GM19397 (cell line): Measurements from ENCODE around the gene KCNH2.
A peak's percentile ranks its signal among the peaks of the same experiment; 100 is the strongest.
"Not testable (repeated sequence)": the region's sequence is repeated elsewhere in the genome, so short reads cannot be mapped to it uniquely, and the experiment has no call there.

ENCODE experiments used
- ATAC-seq: cut with Tn5 transposase; IDR thresholded peaks from one replicate; pipeline ENCODE4 v1.9.1; 2021; ENCODE audit warnings: mild to moderate bottlenecking, moderate library complexity; ENCODE audit not compliant: unreplicated experiment

The KCNH2 gene

GRCh38 chr7:150978126-150978789, at the start of gene KCNH2:
TSS of gene KCNH2 (minus strand) at chr7:150978321. CDS start at chr7:150977913, 408 bp downstream.
- no peak for ATAC-seq

- not testable (repeated sequence) for ATAC-seq
Observed at GRCh38 chr7:151027728-151028130, 49.6 kb upstream of the KCNH2 start.

GRCh38 chr7:151026771-151027727, 48.9 kb upstream of the KCNH2 start:
- ATAC-seq, result not testable (repeated sequence)

GRCh38 chr7:151025924-151026671, 48.0 kb upstream of the KCNH2 start:
- ATAC-seq, result no peak

- ATAC-seq, result no peak
Observed at GRCh38 chr7:151024435-151025056, 46.4 kb upstream of the KCNH2 start, which contains the start of gene ATG9B. TSS of gene ATG9B (minus strand) at chr7:151024494. CDS start at chr7:151024423, 71 bp downstream.

- ATAC-seq, result no peak
Observed at GRCh38 chr7:151023232-151023631, 45.1 kb upstream of the KCNH2 start.

- no peak for ATAC-seq
Observed at GRCh38 chr7:151020231-151020630, 42.1 kb upstream of the KCNH2 start.

- ATAC-seq, result no peak
Observed at GRCh38 chr7:151019130-151019447, 41.0 kb upstream of the KCNH2 start.

- ATAC-seq, result no peak
Observed at GRCh38 chr7:151018421-151019129, 40.5 kb upstream of the KCNH2 start.

- no peak for ATAC-seq
Observed at GRCh38 chr7:151017953-151018420, 39.9 kb upstream of the KCNH2 start.

- no peak for ATAC-seq
Observed at GRCh38 chr7:151017370-151017952, 39.3 kb upstream of the KCNH2 start.

- no peak for ATAC-seq
Observed at GRCh38 chr7:151016942-151017341, 38.8 kb upstream of the KCNH2 start.

GRCh38 chr7:151016505-151016904, 38.4 kb upstream of the KCNH2 start:
- ATAC-seq, result no peak

GRCh38 chr7:151015967-151016366, 37.8 kb upstream of the KCNH2 start:
- no peak for ATAC-seq

- ATAC-seq, result no peak
Observed at GRCh38 chr7:151014950-151015349, 36.8 kb upstream of the KCNH2 start.

- peak; percentile 43 for ATAC-seq
Observed at GRCh38 chr7:151013733-151014497, 35.8 kb upstream of the KCNH2 start.

GRCh38 chr7:151013356-151013732, 35.2 kb upstream of the KCNH2 start:
- no peak for ATAC-seq

- ATAC-seq, result no peak
Observed at GRCh38 chr7:151012911-151013347, 34.8 kb upstream of the KCNH2 start.
